Small intestine (tissue), 7 donors: ENCODE results near the gene KIF18A. TPM values are rescaled to one million over a fixed set of nuclear protein-coding genes. Genes with fewer than 3 reads are reported as not detected.
"Not testable (repeated sequence)": the region's sequence is repeated elsewhere in the genome, so short reads cannot be mapped to it uniquely, and the experiment has no call there.

ENCODE experiments used
- DNase-seq, 2 donors: peaks; one replicate each; pipeline versions ENCODE4 v3.0.0 to v3.0.0-alpha.2; 2013
- FAIRE-seq: peaks from 2 replicates; lab custom pipeline; 2012; peaks lifted over from hg19 to GRCh38; lab: Jason Lieb, UNC
- H3K27ac ChIP-seq, 3 donors: one replicate each; pipeline ENCODE4 v1.5.1; 2013; ENCODE audit warnings: low read length in 2 of 3, mild to moderate bottlenecking in 2 of 3, control low read depth in 1 of 3, inconsistent platforms in 1 of 3, low read depth in 1 of 3, moderate library complexity in 1 of 3
- H3K27me3 ChIP-seq, 3 donors: one replicate each; pipeline ENCODE4 v1.6.1; 2013; ENCODE audit warnings: low read length in 3 of 3, inconsistent platforms in 1 of 3; ENCODE audit not compliant: control insufficient read depth in 3 of 3, insufficient read depth in 3 of 3
- H3K36me3 ChIP-seq, 3 donors: one replicate each; pipeline ENCODE4 v1.6.1; 2013; ENCODE audit warnings: low read length in 3 of 3, inconsistent platforms in 1 of 3, low read depth in 1 of 3, mild to moderate bottlenecking in 1 of 3, moderate library complexity in 1 of 3; ENCODE audit not compliant: control insufficient read depth in 3 of 3, insufficient read depth in 2 of 3
- H3K4me1 ChIP-seq, 3 donors: one replicate each; pipeline ENCODE4 v1.6.1; 2013; ENCODE audit warnings: low read length in 2 of 3, inconsistent platforms in 1 of 3, low read depth in 1 of 3, mild to moderate bottlenecking in 1 of 3, moderate library complexity in 1 of 3; ENCODE audit not compliant: control insufficient read depth in 3 of 3, insufficient read depth in 2 of 3
- H3K4me3 ChIP-seq, 3 donors: one replicate each; pipeline ENCODE4 v1.5.1; 2013; ENCODE audit warnings: low read length in 3 of 3, control low read depth in 1 of 3, inconsistent platforms in 1 of 3, low read depth in 1 of 3, mild to moderate bottlenecking in 1 of 3, moderate library complexity in 1 of 3
- H3K9me3 ChIP-seq, 2 donors: one replicate each; pipeline ENCODE4 v1.6.1; 2013; ENCODE audit warnings: low read depth in 1 of 2, low read length in 1 of 2; ENCODE audit not compliant: control insufficient read depth in 2 of 2, insufficient read depth in 1 of 2
- WGBS, 3 donors: extraction: QIAGEN DNeasy Blood & Tissue Kit; methylation state at CpG; one replicate each; pipeline ENCODE4 v1.1.7; 2013; 5-methylcytosine and 5-hydroxymethylcytosine counted together
- polyA plus RNA-seq, 4 donors: library from polyadenylated mRNA; stranded (reverse) in 3 of 4; unstranded in 1 of 4; fragments of 200-250 nt in 3 of 4; fragments of 120-200 nt in 1 of 4; gene quantifications; one replicate each; pipeline versions ENCODE4 v1.2.1 to v1.2.3, GENCODE V29; 2013
- donor health status: healthy with polysubstance abuse.
- donor health status: control.
- donor health status: control.
- donor health status: Bipolar disorder and iron deficiency.
- donor health status: healthy.

Gene KIF18A
- polyA plus RNA-seq, 4 donors = 0.22 to 5.5 (median 3.9) TPM; not detected in 1

DNA sequence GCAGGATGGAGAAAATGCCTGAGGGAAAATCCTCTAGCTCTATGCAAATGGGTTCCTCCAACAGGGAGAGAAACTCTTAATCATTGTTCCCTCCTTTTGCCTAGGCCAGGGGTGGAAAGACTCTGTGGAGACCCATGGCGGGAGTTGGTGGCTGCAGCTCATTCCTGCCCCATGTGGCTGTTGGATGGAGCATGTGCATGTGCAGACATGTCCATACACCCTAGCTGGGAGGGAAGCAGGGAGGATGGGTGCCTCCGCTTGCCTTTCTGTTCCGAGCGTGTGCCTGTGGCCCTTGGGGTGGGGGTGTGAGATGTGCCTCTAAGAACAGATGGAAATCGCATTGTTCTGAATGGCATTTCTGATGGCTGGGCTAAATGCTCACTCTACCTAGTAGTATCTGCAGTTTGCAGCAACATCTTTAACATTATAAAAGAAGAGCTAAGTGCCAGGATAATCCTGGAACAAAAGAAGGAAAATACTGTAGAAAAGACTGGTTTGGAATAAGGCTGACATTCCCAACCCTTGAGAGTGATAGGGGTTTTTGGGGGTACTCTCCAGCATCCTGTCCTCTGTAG lies 32.0 kb upstream of the KIF18A start:
- H3K4me3 ChIP-seq = no peak overlapping the region
- peaks cover 2 to 44% of the 10 kb centered on the region in 2 donors for H3K9me3 ChIP-seq
- peaks cover 0 to 8% (median 0%) of the 10 kb centered on the region in 3 donors for H3K36me3 ChIP-seq
- DNase-seq = no peak
- H3K27ac ChIP-seq = no peak overlapping the region
- no peak for FAIRE-seq
- WGBS, 3 donors = 96 to 99% (median 96%) methylated on average over 5 of the region's 5 CpGs
- H3K27me3 ChIP-seq = no peaks in the 10 kb centered on the region
- H3K4me1 ChIP-seq = no peaks in the 10 kb centered on the region

DNA sequence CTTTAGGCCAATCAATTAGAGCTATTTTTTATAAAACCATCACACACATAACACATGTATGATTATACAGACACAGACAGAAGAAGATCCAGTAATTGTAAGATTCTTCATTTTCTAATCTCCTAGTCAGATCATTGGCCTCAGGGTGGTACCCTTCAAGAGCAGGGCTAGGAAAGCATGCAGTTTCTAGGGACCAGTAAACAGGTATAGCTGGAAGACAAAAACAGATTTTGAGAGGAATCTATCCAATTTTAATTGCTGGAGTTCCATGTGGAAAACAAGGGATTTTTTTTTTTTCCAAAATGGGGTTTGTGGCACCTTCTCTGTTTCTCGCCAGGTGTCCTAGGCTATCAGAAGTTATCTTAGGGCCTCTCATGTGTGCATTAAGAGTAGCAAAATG lies 29.9 kb upstream of the KIF18A start:
- no peak for FAIRE-seq
- no peaks in the 10 kb centered on the region for H3K4me1 ChIP-seq
- no peak for DNase-seq
- peaks cover 2 to 53% of the 10 kb centered on the region in 2 donors for H3K9me3 ChIP-seq
- WGBS, 3 donors = 96 to 100% (median 97%) methylated on average over 1 of the region's 1 CpG
- no peaks in the 10 kb centered on the region for H3K27me3 ChIP-seq
- peaks cover 0 to 12% (median 0%) of the 10 kb centered on the region in 3 donors for H3K36me3 ChIP-seq
- no peak overlapping the region for H3K27ac ChIP-seq
- H3K4me3 ChIP-seq = no peak overlapping the region

DNA sequence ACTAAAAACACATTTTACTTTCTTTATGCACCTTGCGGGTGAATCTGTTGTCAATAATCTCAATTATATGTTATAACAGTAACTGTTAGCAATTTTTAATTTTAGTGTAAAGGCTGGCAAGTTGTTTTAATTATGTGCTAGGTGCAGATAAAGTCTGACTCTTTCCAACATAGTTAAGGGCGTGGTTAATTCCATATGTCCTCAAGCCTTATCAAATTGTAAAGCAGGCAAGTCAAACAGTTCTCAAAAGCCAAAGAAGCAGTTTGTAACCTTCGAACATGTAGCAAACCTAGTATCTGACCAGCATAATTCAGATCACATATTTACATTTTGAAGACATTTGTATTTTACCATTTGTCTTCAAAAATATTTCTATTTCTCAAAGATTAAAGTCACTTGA lies 29.4 kb upstream of the KIF18A start:
- Histone ChIP-seq H3K9me3 (peaks cover 2 to 53% of the 10 kb centered on the region in 2 donors), H3K4me3 (no peak overlapping the region), H3K27ac (no peak overlapping the region), H3K27me3 (no peaks in the 10 kb centered on the region), H3K4me1 (no peaks in the 10 kb centered on the region), H3K36me3 (peaks cover 0 to 12% (median 0%) of the 10 kb centered on the region in 3 donors)
- FAIRE-seq = no peak
- 83 to 95% (median 93%) methylated on average over 3 of the region's 3 CpGs for WGBS, 3 donors
- peak in 1 of 2 donors; percentile 34 for DNase-seq

DNA sequence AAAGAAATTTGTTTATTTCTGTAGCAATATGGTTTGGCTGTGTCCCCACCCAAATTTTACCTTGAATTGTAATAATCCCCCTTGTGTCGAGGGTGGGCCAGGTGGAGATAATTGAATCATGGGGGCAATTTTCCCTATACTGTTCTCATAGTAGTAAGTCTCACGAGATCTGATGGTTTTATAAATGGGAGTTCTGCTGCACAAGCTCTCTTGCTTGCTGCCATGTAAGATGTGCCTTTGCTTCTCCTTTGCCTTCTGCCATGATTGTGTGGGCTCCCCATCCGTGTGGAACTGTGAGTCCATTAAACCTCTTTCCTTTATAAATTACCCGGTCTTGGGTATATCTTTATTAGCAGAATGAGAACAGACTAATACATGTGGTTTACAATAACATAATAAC lies 28.2 kb upstream of the KIF18A start:
- H3K27me3 ChIP-seq, H3K4me1 ChIP-seq, H3K27ac ChIP-seq, H3K4me3 ChIP-seq, DNase-seq, FAIRE-seq: not testable (repeated sequence)
- Histone ChIP-seq H3K36me3 (peaks cover 0 to 12% (median 0%) of the 10 kb centered on the region in 3 donors), H3K9me3 (peaks cover 2 to 48% of the 10 kb centered on the region in 2 donors)
- 98 to 99% (median 99%) methylated on average over 4 of the region's 4 CpGs for WGBS, 3 donors

DNA sequence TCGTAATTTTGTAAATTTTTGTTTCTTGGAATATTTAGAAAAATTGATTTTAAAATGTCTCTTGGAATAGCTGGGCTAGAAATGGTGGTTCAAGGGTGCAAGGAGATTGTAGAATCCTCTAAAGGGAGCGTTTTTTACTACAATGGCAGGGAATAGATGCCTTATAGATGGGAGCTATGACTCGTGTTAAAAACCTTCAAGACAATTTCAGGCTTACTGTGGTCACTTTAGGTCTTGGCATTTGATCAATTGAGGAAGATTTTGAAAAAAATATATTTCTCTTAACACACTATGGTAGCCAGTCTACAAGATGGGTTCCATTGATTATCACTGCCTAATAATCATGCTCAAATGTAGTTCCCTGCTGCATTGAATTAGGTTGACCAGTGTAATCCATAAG lies 25.2 kb upstream of the KIF18A start:
- FAIRE-seq = no peak
- H3K27me3 ChIP-seq = no peaks in the 10 kb centered on the region
- WGBS, 3 donors = 96 to 98% (median 98%) methylated on average over 3 of the region's 3 CpGs

DNA sequence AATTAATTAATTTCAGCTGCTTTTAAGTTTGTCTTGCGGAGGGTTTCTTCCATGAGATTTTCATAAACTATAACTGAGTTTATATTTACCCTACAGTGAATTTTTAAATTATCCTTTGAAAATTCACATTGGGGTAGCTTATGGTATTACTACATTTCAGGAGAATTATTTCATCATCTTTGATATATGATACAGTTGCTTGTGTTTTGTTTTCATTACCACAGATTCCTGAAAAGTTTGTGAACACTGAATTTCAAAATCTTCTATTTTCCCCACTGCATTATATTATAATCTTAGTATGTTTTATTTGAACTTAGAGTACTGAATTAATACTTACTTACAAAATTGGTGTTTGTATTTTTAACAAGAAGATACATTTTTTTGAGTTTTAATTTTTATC lies 24.6 kb upstream of the KIF18A start:
- Histone ChIP-seq H3K9me3 (peaks cover 0 to 18% of the 10 kb centered on the region in 2 donors), H3K4me3 (no peak overlapping the region), H3K36me3 (peaks cover 0 to 7% (median 0%) of the 10 kb centered on the region in 3 donors), H3K27me3 (no peaks in the 10 kb centered on the region), H3K27ac (no peak overlapping the region), H3K4me1 (no peaks in the 10 kb centered on the region)
- FAIRE-seq = no peak
- WGBS, 3 donors = 55 to 87% (median 63%) methylated on average over 1 of the region's 1 CpG
- no peak for DNase-seq

More for the DNA sequence above, 25.2 kb upstream of the KIF18A start:
- peaks cover 0 to 21% of the 10 kb centered on the region in 2 donors for H3K9me3 ChIP-seq
- H3K4me3 ChIP-seq = no peak overlapping the region
- DNase-seq = no peak
- H3K4me1 ChIP-seq = no peaks in the 10 kb centered on the region
- peaks cover 0 to 7% (median 0%) of the 10 kb centered on the region in 3 donors for H3K36me3 ChIP-seq
- no peak overlapping the region for H3K27ac ChIP-seq

DNA sequence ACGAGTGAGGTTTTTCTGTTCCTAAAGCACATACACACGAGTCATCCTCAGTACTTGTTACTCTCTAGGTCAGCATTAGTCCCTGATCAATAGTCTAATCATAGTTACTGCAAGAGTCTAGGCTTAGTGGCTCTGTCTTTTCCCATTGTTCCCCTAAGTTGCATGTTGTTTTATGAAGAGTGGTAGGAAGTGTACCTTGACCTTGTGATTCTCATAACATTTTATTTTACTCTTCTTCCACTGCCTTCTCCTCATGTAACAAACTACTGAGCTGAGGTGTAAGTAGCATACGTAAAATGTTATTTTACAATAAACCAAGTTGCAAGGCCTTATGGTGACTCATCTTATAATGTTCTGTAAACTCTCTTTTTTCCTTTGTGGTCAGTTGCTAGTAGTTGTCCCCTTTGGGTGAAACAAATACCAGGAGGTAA lies 15.2 kb upstream of the KIF18A start:
- Histone ChIP-seq H3K4me1 (no peaks in the 10 kb centered on the region), H3K9me3 (no peaks in the 10 kb centered on the region), H3K27me3 (no peaks in the 10 kb centered on the region), H3K27ac (no peak overlapping the region), H3K36me3 (no peaks in the 10 kb centered on the region), H3K4me3 (no peak overlapping the region)
- WGBS, 3 donors = 75 to 90% (median 77%) methylated on average over 3 of the region's 3 CpGs
- FAIRE-seq (no peak), DNase-seq (no peak)

DNA sequence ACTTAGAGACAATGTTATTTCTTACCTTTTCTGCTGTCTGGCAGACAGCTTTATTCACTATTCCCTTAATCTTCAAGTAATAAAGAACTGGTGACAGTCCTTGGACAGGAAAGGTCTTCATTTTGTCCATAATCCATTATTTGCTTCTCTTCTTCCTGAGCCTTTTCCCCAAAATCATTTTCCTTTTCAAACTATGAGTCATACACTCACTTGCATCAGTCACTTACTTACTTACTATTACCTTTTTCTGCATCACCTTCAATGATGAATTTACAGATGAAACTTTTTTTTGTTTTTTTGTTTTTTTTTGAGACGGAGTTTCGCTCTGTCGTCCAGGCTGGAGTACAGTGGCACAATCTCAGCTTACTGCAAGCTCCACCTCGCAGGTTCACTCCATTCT lies 9.8 kb upstream of the KIF18A start:
- no peak for FAIRE-seq
- no peak for DNase-seq
- 96 to 98% (median 97%) methylated on average over 4 of the region's 4 CpGs for WGBS, 3 donors
- no peaks in the 10 kb centered on the region for H3K4me1 ChIP-seq
- peaks cover 0 to 4% (median 0%) of the 10 kb centered on the region in 3 donors for H3K36me3 ChIP-seq
- H3K4me3 ChIP-seq = no peak overlapping the region
- no peak overlapping the region for H3K27ac ChIP-seq
- H3K27me3 ChIP-seq = no peaks in the 10 kb centered on the region
- H3K9me3 ChIP-seq = no peaks in the 10 kb centered on the region

DNA sequence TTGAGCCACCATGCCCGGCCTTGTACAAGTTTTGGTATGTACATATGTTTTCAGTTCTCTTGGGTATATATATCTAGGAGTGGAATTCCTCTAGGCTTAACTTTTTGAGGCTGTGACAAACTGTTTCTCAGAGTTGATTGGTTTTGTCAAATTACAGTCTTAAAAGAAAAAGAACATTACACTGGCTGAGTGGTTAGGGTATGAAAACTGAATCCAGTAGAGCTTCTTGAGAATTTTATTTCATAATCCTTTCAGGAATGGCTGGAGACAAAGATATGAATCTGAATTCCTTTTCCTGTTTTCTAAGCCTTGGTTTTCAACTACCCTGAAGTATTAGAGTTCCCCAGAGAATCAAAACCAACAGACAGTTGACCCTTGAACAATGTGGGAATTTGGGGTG lies 6.8 kb upstream of the KIF18A start:
- 96 to 97% (median 96%) methylated on average over 1 of the region's 1 CpG for WGBS, 3 donors
- no peak overlapping the region for H3K4me3 ChIP-seq
- no peak for DNase-seq
- no peaks in the 10 kb centered on the region for H3K9me3 ChIP-seq
- H3K27ac ChIP-seq = no peak overlapping the region
- FAIRE-seq = no peak
- H3K36me3 ChIP-seq = peaks cover 0 to 4% (median 0%) of the 10 kb centered on the region in 3 donors
- H3K4me1 ChIP-seq = peaks cover 0 to 6% (median 0%) of the 10 kb centered on the region in 3 donors
- no peaks in the 10 kb centered on the region for H3K27me3 ChIP-seq
